CD4-positive, alpha-beta T cell (primary cell): ENCODE results near the gene OXT. TPM values are rescaled to one million over a fixed set of nuclear protein-coding genes. Genes with fewer than 3 reads are reported as not detected.

Experiments used
- ATAC-seq: fragments of 200-7000 bp; cut with Tn5 transposase; one replicate; pipeline ENCODE4 v1.10.0; 2022; ENCODE audit warnings: mild to moderate bottlenecking; ENCODE audit not compliant: poor library complexity
- CTCF ChIA-PET: fragments of 350-600 bp; sonication (Branson Sonifier 250); formaldehyde crosslinking; loops from one replicate; lab custom pipeline; 2021; ENCODE audit warnings: antibody characterized with exemption, inconsistent platforms; lab: Charles Lee
- POLR2A ChIA-PET: fragments of 350-600 bp; sonication (Branson Sonifier 250); formaldehyde crosslinking; loops from one replicate; lab custom pipeline; 2021; ENCODE audit warnings: antibody characterized with exemption, inconsistent platforms; lab: Charles Lee
- DNase-seq, 14 experiments: peaks; one replicate each; pipeline ENCODE4 v3.0.0-alpha.2; 2013 to 2020; ENCODE audit warnings: mixed read lengths in 2 of 14
- H3K27ac ChIP-seq, 2 donors: one replicate each; pipeline versions ENCODE4 v1.5.1 to v1.7.0; 2013; ENCODE audit warnings: low read length in 2 of 2, low read depth in 1 of 2, mild to moderate bottlenecking in 1 of 2
- H3K27me3 ChIP-seq, 2 experiments: 1 replicate in 1 of 2; 2 replicates in 1 of 2; pipeline versions ENCODE4 v1.6.1 to v1.7.0; 2013; ENCODE audit warnings: low read length in 2 of 2, control low read depth in 1 of 2, mild to moderate bottlenecking in 1 of 2, moderate library complexity in 1 of 2; ENCODE audit not compliant: insufficient read depth in 2 of 2, control insufficient read depth in 1 of 2
- H3K36me3 ChIP-seq: one replicate; pipeline ENCODE4 v1.6.1; 2013; ENCODE audit warnings: low read length, control low read depth; ENCODE audit not compliant: insufficient read depth
- H3K4me1 ChIP-seq: one replicate; pipeline ENCODE4 v1.6.1; 2013; ENCODE audit warnings: low read length, control low read depth; ENCODE audit not compliant: insufficient read depth
- H3K4me3 ChIP-seq: one replicate; pipeline ENCODE4 v1.5.1; 2013; ENCODE audit warnings: mild to moderate bottlenecking, low read length, moderate library complexity
- H3K9me3 ChIP-seq, 2 experiments: 1 replicate in 1 of 2; 2 replicates in 1 of 2; pipeline versions ENCODE4 v1.6.1 to v1.7.0; 2013; ENCODE audit warnings: low read length in 2 of 2, mild to moderate bottlenecking in 2 of 2, control low read depth in 1 of 2, moderate library complexity in 1 of 2; ENCODE audit not compliant: control insufficient read depth in 1 of 2, insufficient read depth in 1 of 2
- H3K27ac Mint-ChIP-seq: one replicate; pipeline ENCODE4 v1.8.0; 2020; ENCODE audit warnings: mixed read lengths
- H3K27me3 Mint-ChIP-seq: one replicate; pipeline ENCODE4 v1.8.0; 2021; ENCODE audit warnings: mixed read lengths
- H3K36me3 Mint-ChIP-seq: one replicate; pipeline ENCODE4 v1.8.0; 2021; ENCODE audit warnings: low read depth, mixed read lengths
- H3K4me1 Mint-ChIP-seq: one replicate; pipeline ENCODE4 v1.8.0; 2021; ENCODE audit warnings: low read depth, mixed read lengths
- H3K4me3 Mint-ChIP-seq: one replicate; pipeline ENCODE4 v1.8.0; 2020; ENCODE audit warnings: mild to moderate bottlenecking, mixed read lengths
- H3K9me3 Mint-ChIP-seq: one replicate; pipeline ENCODE4 v1.8.0; 2020; ENCODE audit warnings: mixed read lengths
- CTCF ChIP-seq: fragments of 200-600 bp; IDR thresholded peaks from one replicate; pipeline ENCODE4 v1.8.0; 2022; ENCODE audit warnings: antibody characterized with exemption, mild to moderate bottlenecking
- intact Hi-C, 2 experiments: fragments of 100-400 bp; cut with DNase I in 1 of 2; cut with micrococcal nuclease in 1 of 2; formaldehyde crosslinking; loops; one replicate each; pipeline versions ENCODE4 v1.15.1 to v1.9.0; 2023 to 2025; cut with DNase I, micrococcal nuclease
- total RNA-seq, 174 experiments: library from RNA in 2 of 174; stranded (reverse) in 2 of 174; gene quantifications; one replicate each; pipeline ENCODE4 v1.2.3 and lab custom pipeline; 2021 to 2026

OXT gene
- total RNA-seq, 2 experiments from 2014 or later = 1.1 to 1.6 TPM

- H3K27me3 ChIP-seq = no peaks in the 10 kb centered on the region
- no peaks in the 10 kb centered on the region for H3K27me3 Mint-ChIP-seq
- H3K4me3 Mint-ChIP-seq = peak within 1 kb of the TSS; percentile 95
- ChIA-PET POLR2A (interaction anchor here (0.7 to 1.7 kb wide), 4 partner anchors 31 to 177 kb away, joined by 3 to 8 read pairs (median 6); no protein-coding TSS in a partner anchor), CTCF (interaction anchor here (1.0 kb wide), 1 partner anchor 8 kb away, joined by 3 read pairs; no protein-coding TSS in a partner anchor)
- DNase-seq (peak; percentile 57 to 87 (median 76)), ATAC-seq (peak; percentile 86)
- no peak for TF ChIP-seq CTCF
- peak within 1 kb of the TSS; percentile 76 for H3K4me3 ChIP-seq
- H3K4me1 ChIP-seq = peaks cover 27% of the 10 kb centered on the region
- H3K27ac ChIP-seq = peak within 1 kb of the TSS; percentile 48 to 49
- H3K9me3 Mint-ChIP-seq = no peaks in the 10 kb centered on the region
- H3K36me3 Mint-ChIP-seq = peaks cover 48% of the 10 kb centered on the region
- H3K27ac Mint-ChIP-seq = peak within 1 kb of the TSS; percentile 83
- H3K4me1 Mint-ChIP-seq = peaks cover 21% of the 10 kb centered on the region
- intact Hi-C loops = loop anchor here in 1 of 2 experiments (5.0 to 10.0 kb wide), 4 partner anchors 159 to 361 kb away; partner anchors contain the start of genes DDRGK1, DNAAF9, ITPA and PTPRA
- H3K9me3 ChIP-seq = no peaks in the 10 kb centered on the region
- peaks cover 24% of the 10 kb centered on the region for H3K36me3 ChIP-seq
Observed at GRCh38 chr20:3045816-3046676, 25.4 kb upstream of the OXT start, which contains the start of gene MRPS26. MRPS26 (plus strand) TSS chr20:3046052; CDS start chr20:3046069, 17 bp downstream.

DNA sequence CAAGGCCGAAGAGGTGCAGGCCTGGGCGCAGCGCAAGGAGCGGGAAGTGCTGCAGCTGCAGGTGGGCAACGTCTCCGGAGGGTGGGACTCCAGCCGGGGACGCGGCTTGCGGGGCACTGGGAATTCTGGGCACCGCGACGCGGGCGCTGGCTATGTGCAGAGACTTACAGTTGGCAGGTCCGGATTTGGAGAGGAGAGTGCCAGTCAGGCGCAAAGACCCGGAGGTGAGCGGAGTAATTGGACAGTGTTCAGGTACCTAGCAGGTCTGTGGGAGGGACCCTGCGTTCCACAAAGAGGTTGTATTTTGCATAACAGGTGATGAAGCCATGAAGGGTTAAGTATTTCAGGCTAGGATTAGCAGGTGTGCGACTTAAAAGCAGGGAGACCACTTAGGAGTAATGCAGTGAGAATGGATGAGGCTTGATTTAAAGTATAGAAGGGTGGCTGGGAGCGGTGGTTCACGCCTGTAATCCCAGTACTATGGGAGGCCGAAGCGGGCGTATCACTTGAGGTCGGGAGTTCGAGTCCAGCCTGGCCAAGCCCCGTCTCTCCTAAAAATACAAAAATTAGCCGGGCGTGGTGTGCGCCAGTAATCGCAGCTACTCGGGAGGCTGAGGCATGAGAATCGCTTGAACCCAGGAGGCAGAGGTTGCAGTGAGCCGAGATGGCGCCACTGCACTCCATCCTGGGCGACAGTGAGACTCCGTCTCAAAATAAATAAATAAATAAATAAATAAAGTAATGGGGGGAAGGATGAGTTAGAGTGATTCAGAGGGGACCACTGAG is 24.6 kb upstream of the OXT start:
- no peak for DNase-seq

More for the DNA sequence above, 24.6 kb upstream of the OXT start:
- Histone ChIP-seq H3K36me3 (peaks cover 24% of the 10 kb centered on the region), H3K4me3 (peak overlapping the region; percentile 76), H3K9me3 (no peaks in the 10 kb centered on the region), H3K27ac (no peak overlapping the region), H3K27me3 (no peaks in the 10 kb centered on the region), H3K4me1 (peaks cover 27% of the 10 kb centered on the region)
- CTCF ChIA-PET = no interaction called here
- TF ChIP-seq CTCF = no peak
- H3K27me3 Mint-ChIP-seq = no peaks in the 10 kb centered on the region
- POLR2A ChIA-PET = interaction anchor here (0.7 to 1.7 kb wide), 2 partner anchors 31 to 46 kb away, joined by 3 to 7 read pairs; no protein-coding TSS in a partner anchor
- peak overlapping the region; percentile 77 for H3K4me3 Mint-ChIP-seq
- ATAC-seq = no peak
- intact Hi-C loops = loop anchor here in 1 of 2 experiments (5.0 to 10.0 kb wide), 4 partner anchors 158 to 360 kb away; partner anchors contain the start of genes DDRGK1, DNAAF9, ITPA and PTPRA
- peaks cover 21% of the 10 kb centered on the region for H3K4me1 Mint-ChIP-seq
- no peaks in the 10 kb centered on the region for H3K9me3 Mint-ChIP-seq
- H3K36me3 Mint-ChIP-seq = peaks cover 42% of the 10 kb centered on the region
- H3K27ac Mint-ChIP-seq = peak overlapping the region; percentile 49
